Caco-2 (cell line): ENCODE data around the gene DZIP1. TPM values are rescaled to one million over a fixed set of nuclear protein-coding genes. Genes with fewer than 3 reads are reported as not detected.

Experiments used
- BruUV-seq: library from RNA; stranded (reverse); fragments of 400-500 nt; replicated peaks from 2 replicates; lab custom pipeline; 2021; lab: Mats Ljungman, UMichigan
- CTCF ChIA-PET: fragments of 300-600 bp; sonication (Branson Sonifier 250); formaldehyde crosslinking; loops from one replicate; lab custom pipeline; 2022; ENCODE audit warnings: antibody characterized with exemption; lab: Charles Lee
- POLR2A ChIA-PET: fragments of 300-600 bp; sonication (Branson Sonifier 250); formaldehyde crosslinking; loops from one replicate; lab custom pipeline; 2022; ENCODE audit warnings: antibody characterized with exemption; lab: Charles Lee
- DNase-seq, 2 experiments: peaks; one replicate each; pipeline versions ENCODE4 v3.0.0 to v3.0.0-alpha.2; 2020 to 2022
- H3K27me3 ChIP-seq: replicated peaks from 2 replicates; pipeline ENCODE4 v1.6.0; 2011; ENCODE audit warnings: low read length; ENCODE audit not compliant: control insufficient read depth, insufficient read depth
- H3K36me3 ChIP-seq: 2 replicates; pipeline ENCODE4 v1.5.1; 2011; ENCODE audit warnings: low read length; ENCODE audit not compliant: control insufficient read depth, insufficient read depth
- H3K4me1 ChIP-seq: fragments of 250-450 bp; sonication (Bioruptor Pico); 2 replicates; pipeline ENCODE4 v1.5.1; 2020; ENCODE audit warnings: mild to moderate bottlenecking
- H3K4me3 ChIP-seq: 2 replicates; pipeline ENCODE4 v1.5.1; 2011; ENCODE audit warnings: low read depth, mild to moderate bottlenecking, control low read depth, low read length
- H3K9me3 ChIP-seq: fragments of 250-450 bp; sonication (Bioruptor Pico); 2 replicates; pipeline ENCODE4 v1.5.1; 2020; ENCODE audit warnings: mild to moderate bottlenecking, moderate library complexity
- H3K27ac Mint-ChIP-seq: one replicate; pipeline ENCODE4 v1.8.0; 2022; ENCODE audit warnings: mixed read lengths; ENCODE audit not compliant: unreplicated experiment
- H3K27me3 Mint-ChIP-seq: one replicate; pipeline ENCODE4 v1.8.0; 2022; ENCODE audit warnings: mixed read lengths; ENCODE audit not compliant: insufficient read depth, unreplicated experiment
- H3K36me3 Mint-ChIP-seq: one replicate; pipeline ENCODE4 v1.8.0; 2022; ENCODE audit warnings: mild to moderate bottlenecking, mixed read lengths; ENCODE audit not compliant: insufficient read depth, unreplicated experiment
- H3K4me1 Mint-ChIP-seq: one replicate; pipeline ENCODE4 v1.8.0; 2022; ENCODE audit warnings: low read depth, mixed read lengths; ENCODE audit not compliant: unreplicated experiment
- H3K4me3 Mint-ChIP-seq: one replicate; pipeline ENCODE4 v1.8.0; 2022; ENCODE audit warnings: mild to moderate bottlenecking, moderate library complexity, mixed read lengths; ENCODE audit not compliant: unreplicated experiment
- H3K9me3 Mint-ChIP-seq: one replicate; pipeline ENCODE4 v1.8.0; 2022; ENCODE audit warnings: mixed read lengths; ENCODE audit not compliant: unreplicated experiment
- CTCF ChIP-seq, 2 experiments: fragments of 200-600 bp in 1 of 2; IDR thresholded peaks; 1 replicate in 1 of 2; 2 replicates in 1 of 2; pipeline versions ENCODE4 v1.5.1 to v1.8.0; 2011 to 2022; ENCODE audit warnings: antibody characterized with exemption in 1 of 2, control low read depth in 1 of 2, inconsistent platforms in 1 of 2, low read depth in 1 of 2, low read length in 1 of 2, mild to moderate bottlenecking in 1 of 2, moderate library complexity in 1 of 2; ENCODE audit not compliant: insufficient read depth in 1 of 2, severe bottlenecking in 1 of 2, unreplicated experiment in 1 of 2
- intact Hi-C: fragments of 100-400 bp; cut with micrococcal nuclease; formaldehyde crosslinking; loops from one replicate; pipeline ENCODE4 v1.10.0; 2022; ENCODE audit not compliant: unreplicated experiment
- total RNA-seq: library from RNA; stranded (reverse); gene quantifications from 2 replicates; pipeline ENCODE4 v1.2.3, GENCODE V29; 2022

DZIP1 gene
- total RNA-seq, 1 experiment from 2014 or later = 6.5 TPM

DNA sequence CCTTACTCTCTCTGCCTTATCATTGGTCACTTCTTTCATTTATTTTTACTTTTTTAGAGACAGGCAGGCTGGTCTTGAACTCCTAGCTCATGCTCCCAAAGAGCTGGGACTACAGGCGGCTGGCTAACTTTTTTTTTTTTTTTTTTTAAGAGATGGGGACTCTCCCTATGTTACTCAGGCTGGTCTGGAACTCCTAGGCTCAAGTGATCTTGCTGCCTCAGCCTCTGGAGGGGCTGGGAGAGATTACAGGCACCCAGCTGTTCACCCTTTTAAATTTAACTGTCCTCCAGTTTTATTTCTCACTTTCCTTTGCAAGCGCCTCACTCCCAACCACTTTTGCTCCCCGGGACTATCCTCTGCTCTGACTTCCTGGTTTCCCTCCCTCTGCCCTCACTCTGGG is 97.6 kb downstream of the DZIP1 start:
- Histone ChIP-seq H3K36me3 (no peaks in the 10 kb centered on the region), H3K27me3 (no peaks in the 10 kb centered on the region), H3K4me1 (no peaks in the 10 kb centered on the region), H3K9me3 (no peaks in the 10 kb centered on the region), H3K4me3 (no peak overlapping the region)
- POLR2A ChIA-PET = no interaction called here
- CTCF ChIA-PET = interaction anchor here (0.6 kb wide), 1 partner anchor 55 kb away, joined by 4 read pairs; no protein-coding TSS in a partner anchor
- intact Hi-C loops = no loop called here
- no peaks in the 10 kb centered on the region for H3K9me3 Mint-ChIP-seq
- DNase-seq = no peak
- H3K27ac Mint-ChIP-seq = peak overlapping the region; percentile 37
- no peak overlapping the region for H3K4me3 Mint-ChIP-seq
- no peak for TF ChIP-seq CTCF (IDR thresholded peaks at IDR 0.05; ENCODE audit: insufficient read depth in 1 of 2, low read depth in 1 of 2, low read length in 1 of 2, severe bottlenecking in 1 of 2, unreplicated experiment in 1 of 2)
- H3K27me3 Mint-ChIP-seq = peaks cover 6% of the 10 kb centered on the region
- BruUV-seq = no TSS peak
- peaks cover 15% of the 10 kb centered on the region for H3K4me1 Mint-ChIP-seq
- H3K36me3 Mint-ChIP-seq = no peaks in the 10 kb centered on the region

GRCh38 chr13:95544293-95544692 is 100.2 kb downstream of the DZIP1 start:
- Histone ChIP-seq H3K36me3 (no peaks in the 10 kb centered on the region), H3K4me1 (no peaks in the 10 kb centered on the region), H3K9me3 (no peaks in the 10 kb centered on the region), H3K27me3 (no peaks in the 10 kb centered on the region), H3K4me3 (no peak overlapping the region)
- BruUV-seq = no TSS peak
- DNase-seq = no peak
- no peaks in the 10 kb centered on the region for H3K36me3 Mint-ChIP-seq
- peaks cover 15% of the 10 kb centered on the region for H3K4me1 Mint-ChIP-seq
- ChIA-PET CTCF (no interaction called here), POLR2A (no interaction called here)
- no peak overlapping the region for H3K4me3 Mint-ChIP-seq
- no peak for TF ChIP-seq CTCF (IDR thresholded peaks at IDR 0.05; ENCODE audit: insufficient read depth in 1 of 2, low read depth in 1 of 2, low read length in 1 of 2, severe bottlenecking in 1 of 2, unreplicated experiment in 1 of 2)
- intact Hi-C loops = no loop called here
- H3K27me3 Mint-ChIP-seq = peaks cover 6% of the 10 kb centered on the region
- H3K9me3 Mint-ChIP-seq = no peaks in the 10 kb centered on the region
- H3K27ac Mint-ChIP-seq = no peak overlapping the region

DNA sequence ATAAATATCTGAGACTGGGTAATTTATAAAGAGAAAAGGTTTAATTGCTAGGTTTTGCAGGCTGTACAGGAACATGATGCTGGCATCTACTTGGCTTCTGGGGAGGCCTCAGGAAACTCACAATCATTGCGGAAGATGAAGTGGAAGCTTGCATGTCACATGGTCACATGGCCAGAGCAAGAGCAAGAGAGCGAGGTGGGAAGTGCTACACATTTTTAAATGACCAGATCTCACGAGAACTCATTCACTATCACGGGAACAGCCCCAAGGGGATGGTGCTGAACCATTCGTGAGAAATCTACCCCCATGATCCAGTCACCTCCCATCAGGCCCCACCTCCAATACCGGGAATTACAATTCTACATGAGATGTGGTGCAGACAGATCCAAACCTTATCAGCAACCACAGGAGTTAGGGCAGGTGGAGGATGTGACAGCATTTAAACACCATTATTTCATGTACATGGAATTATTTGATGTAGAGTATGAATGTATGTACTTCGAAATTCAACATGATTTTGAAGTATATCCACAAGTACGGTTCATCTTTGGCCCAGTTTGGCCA is 102.5 kb downstream of the DZIP1 start:
- H3K4me3 ChIP-seq = no peak overlapping the region
- TF ChIP-seq CTCF (IDR thresholded peaks at IDR 0.05; ENCODE audit: insufficient read depth in 1 of 2, low read depth in 1 of 2, low read length in 1 of 2, severe bottlenecking in 1 of 2, unreplicated experiment in 1 of 2) = no peak
- no peak for DNase-seq
- H3K27me3 Mint-ChIP-seq = peaks cover 3% of the 10 kb centered on the region
- ChIA-PET CTCF (no interaction called here), POLR2A (no interaction called here)
- H3K27ac Mint-ChIP-seq = no peak overlapping the region
- H3K36me3 ChIP-seq = no peaks in the 10 kb centered on the region
- peaks cover 6% of the 10 kb centered on the region for H3K4me1 Mint-ChIP-seq
- no peaks in the 10 kb centered on the region for H3K9me3 Mint-ChIP-seq
- no peaks in the 10 kb centered on the region for H3K4me1 ChIP-seq
- H3K27me3 ChIP-seq = no peaks in the 10 kb centered on the region
- H3K9me3 ChIP-seq = no peaks in the 10 kb centered on the region
- no TSS peak for BruUV-seq
- no peaks in the 10 kb centered on the region for H3K36me3 Mint-ChIP-seq
- H3K4me3 Mint-ChIP-seq = no peak overlapping the region
- intact Hi-C loops = no loop called here
